ENCODE measurements around the gene TTPAL.

- TF ChIP-seq SPI1 (IDR thresholded peaks at IDR 0.05; ENCODE audit: low read depth, low read length) (no peak), POLR2A (IDR thresholded peaks at IDR 0.05; ENCODE audit: low read depth, low read length) (no peak), POLR2AphosphoS5 (IDR thresholded peaks at IDR 0.05; ENCODE audit: low read depth, low read length) (no peak), TAF1 (IDR thresholded peaks at IDR 0.05; ENCODE audit: low read depth, low read length) (no peak), POU2F2 (IDR thresholded peaks at IDR 0.05; ENCODE audit: low read depth, low read length) (no peak), PAX5 (IDR thresholded peaks at IDR 0.05; ENCODE audit: insufficient read depth, low read length, severe bottlenecking) (no peak)
These were observed 47.2 kb downstream of the TTPAL start for GRCh38 chr20:44522841-44523240.
